Bronchial epithelial cell (primary cell): ENCODE results near the gene SMU1. TPM values are rescaled to one million over a fixed set of nuclear protein-coding genes. Genes with fewer than 3 reads are reported as not detected.

Experiments
- DNase-seq: peaks from one replicate; pipeline ENCODE4 v3.0.0-alpha.2; 2010; ENCODE audit warnings: low read depth
- FAIRE-seq: peaks from 2 replicates; lab custom pipeline; 2011; peaks lifted over from hg19 to GRCh38; lab: Jason Lieb, UNC
- H3K27me3 ChIP-seq: 2 replicates; pipeline ENCODE4 v1.5.1; 2011; ENCODE audit warnings: low read length; ENCODE audit not compliant: control insufficient read depth, insufficient read depth
- H3K36me3 ChIP-seq: 2 replicates; pipeline ENCODE4 v1.5.1; 2011; ENCODE audit warnings: low read length; ENCODE audit not compliant: control insufficient read depth, insufficient read depth
- H3K4me3 ChIP-seq: 2 replicates; pipeline ENCODE4 v1.5.1; 2011; ENCODE audit warnings: mild to moderate bottlenecking, low read depth, low read length, control low read depth
- CTCF ChIP-seq: IDR thresholded peaks from 2 replicates; pipeline ENCODE4 v1.5.1; 2011; ENCODE audit warnings: mild to moderate bottlenecking, moderate library complexity, low read length, control low read depth, inconsistent platforms; ENCODE audit not compliant: insufficient read depth, severe bottlenecking
- total RNA-seq: library from RNA; depleted of rRNA; stranded (reverse); fragments of >200 nt; gene quantifications from 2 replicates; pipeline ENCODE4 v1.2.1, GENCODE V29; 2014

SMU1 gene
- total RNA-seq, 1 donor from 2014 or later = 40.5 TPM

GRCh38 chr9:33023661-33024060, 52.8 kb downstream of the SMU1 start:
- Histone ChIP-seq H3K4me3 (peak overlapping the region; percentile 100), H3K36me3 (peaks cover 6% of the 10 kb centered on the region), H3K27me3 (no peaks in the 10 kb centered on the region)
- no peak for FAIRE-seq
- DNase-seq = peak; percentile 55
- TF ChIP-seq CTCF = no peak

GRCh38 chr9:33022755-33023154, 53.7 kb downstream of the SMU1 start:
- peaks cover 6% of the 10 kb centered on the region for H3K36me3 ChIP-seq
- FAIRE-seq (no peak), DNase-seq (no peak)
- TF ChIP-seq CTCF = no peak
- no peak overlapping the region for H3K4me3 ChIP-seq
- H3K27me3 ChIP-seq = no peaks in the 10 kb centered on the region

DNA sequence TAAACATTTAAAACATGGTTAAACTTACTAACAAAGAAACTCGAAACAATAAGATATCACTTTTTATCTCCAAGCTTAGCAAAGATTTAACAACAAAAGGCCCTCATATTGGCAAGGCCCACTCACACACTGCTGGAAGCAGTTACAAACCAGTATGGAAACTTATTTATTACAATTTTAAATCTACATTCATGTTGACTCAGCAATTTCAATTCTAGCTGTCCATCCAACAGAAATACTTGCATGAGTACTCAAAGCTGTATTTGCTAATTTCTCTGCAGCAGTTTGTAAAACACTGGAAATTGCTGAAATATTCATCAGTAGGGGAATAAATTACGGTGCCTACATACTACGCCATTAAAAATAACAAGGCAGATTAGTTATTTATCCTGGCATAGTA, 54.2 kb downstream of the SMU1 start:
- TF ChIP-seq CTCF = no peak
- Histone ChIP-seq H3K27me3 (no peaks in the 10 kb centered on the region), H3K36me3 (peaks cover 5% of the 10 kb centered on the region), H3K4me3 (no peak overlapping the region)
- no peak for DNase-seq
- FAIRE-seq = no peak

GRCh38 chr9:33019797-33020196, 56.7 kb downstream of the SMU1 start:
- DNase-seq (no peak), FAIRE-seq (no peak)
- Histone ChIP-seq H3K27me3 (no peaks in the 10 kb centered on the region), H3K36me3 (peaks cover 3% of the 10 kb centered on the region), H3K4me3 (no peak overlapping the region)
- TF ChIP-seq CTCF = no peak

GRCh38 chr9:33017283-33018041, 59.0 kb downstream of the SMU1 start:
- Histone ChIP-seq H3K27me3 (no peaks in the 10 kb centered on the region), H3K4me3 (no peak overlapping the region), H3K36me3 (peaks cover 3% of the 10 kb centered on the region)
- FAIRE-seq (no peak), DNase-seq (no peak)
- TF ChIP-seq CTCF = no peak

GRCh38 chr9:33014665-33015014, 61.8 kb downstream of the SMU1 start:
- no peak for TF ChIP-seq CTCF
- Histone ChIP-seq H3K36me3 (peaks cover 3% of the 10 kb centered on the region), H3K27me3 (no peaks in the 10 kb centered on the region), H3K4me3 (no peak overlapping the region)
- no peak for DNase-seq
- peak; percentile 43 for FAIRE-seq
